GM18499 (cell line): ENCODE measurements around the gene ATP11C.
A peak's percentile ranks its signal among the peaks of the same experiment; 100 is the strongest.
"Not testable (repeated sequence)": the region's sequence is repeated elsewhere in the genome, so short reads cannot be mapped to it uniquely, and the experiment has no call there.

ENCODE experiments used
- ATAC-seq: cut with Tn5 transposase; IDR thresholded peaks from one replicate; pipeline ENCODE4 v1.9.1; 2021; ENCODE audit warnings: moderate number of reproducible peaks; ENCODE audit not compliant: insufficient read depth, unreplicated experiment

The ATP11C gene

GRCh38 chrX:139932901-139933796, at the start of gene ATP11C:
Gene ATP11C (minus strand): TSS chrX:139933053. CDS start chrX:139932042, 1,011 bp downstream.
- ATAC-seq, result peak; percentile 44

- ATAC-seq, result no peak
Observed at GRCh38 chrX:139974471-139974870, 41.6 kb upstream of the ATP11C start.

GRCh38 chrX:139972629-139973624, 40.1 kb upstream of the ATP11C start:
- ATAC-seq, result no peak

GRCh38 chrX:139972113-139972512, 39.3 kb upstream of the ATP11C start:
- ATAC-seq, result no peak

GRCh38 chrX:139971394-139971749, 38.5 kb upstream of the ATP11C start:
- no peak for ATAC-seq

- no peak for ATAC-seq
Observed at GRCh38 chrX:139969286-139969685, 36.4 kb upstream of the ATP11C start.

GRCh38 chrX:139967750-139968149, 34.9 kb upstream of the ATP11C start:
- ATAC-seq, result no peak

- ATAC-seq, result no peak
Observed at GRCh38 chrX:139967300-139967699, 34.4 kb upstream of the ATP11C start.

GRCh38 chrX:139966159-139966558, 33.3 kb upstream of the ATP11C start:
- ATAC-seq, result not testable (repeated sequence)

GRCh38 chrX:139965421-139965820, 32.6 kb upstream of the ATP11C start, which contains the start of gene CXorf66:
Gene CXorf66 (minus strand): TSS chrX:139965521. CDS start chrX:139965496, 25 bp downstream.
- ATAC-seq, result no peak

GRCh38 chrX:139961091-139961490, 28.2 kb upstream of the ATP11C start:
- ATAC-seq, result not testable (repeated sequence)

GRCh38 chrX:139949703-139950102, 16.9 kb upstream of the ATP11C start:
- ATAC-seq, result no peak

- no peak for ATAC-seq
Observed at GRCh38 chrX:139945075-139945474, 12.2 kb upstream of the ATP11C start.

- ATAC-seq, result no peak
Observed at GRCh38 chrX:139936259-139936658, 3.4 kb upstream of the ATP11C start.

- no peak for ATAC-seq
Observed at GRCh38 chrX:139933904-139934303, 1.1 kb upstream of the ATP11C start.

- ATAC-seq, result peak; percentile 22
Observed at GRCh38 chrX:139932073-139932900, 566 bp downstream of the ATP11C start.

- ATAC-seq, result no peak
Observed at GRCh38 chrX:139931646-139932072, 1.2 kb downstream of the ATP11C start.

- no peak for ATAC-seq
Observed at GRCh38 chrX:139930916-139931645, 1.8 kb downstream of the ATP11C start.

GRCh38 chrX:139930401-139930800, 2.5 kb downstream of the ATP11C start:
- ATAC-seq, result no peak
